HG02588 (cell line): ENCODE data around the gene CNFN.

Experiments used
- ATAC-seq: cut with Tn5 transposase; IDR thresholded peaks from one replicate; pipeline ENCODE4 v1.9.1; 2021; ENCODE audit warnings: mild to moderate bottlenecking, moderate library complexity; ENCODE audit not compliant: unreplicated experiment

Gene CNFN, protein sequence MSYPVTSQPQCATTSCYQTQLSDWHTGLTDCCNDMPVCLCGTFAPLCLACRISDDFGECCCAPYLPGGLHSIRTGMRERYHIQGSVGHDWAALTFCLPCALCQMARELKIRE

DNA sequence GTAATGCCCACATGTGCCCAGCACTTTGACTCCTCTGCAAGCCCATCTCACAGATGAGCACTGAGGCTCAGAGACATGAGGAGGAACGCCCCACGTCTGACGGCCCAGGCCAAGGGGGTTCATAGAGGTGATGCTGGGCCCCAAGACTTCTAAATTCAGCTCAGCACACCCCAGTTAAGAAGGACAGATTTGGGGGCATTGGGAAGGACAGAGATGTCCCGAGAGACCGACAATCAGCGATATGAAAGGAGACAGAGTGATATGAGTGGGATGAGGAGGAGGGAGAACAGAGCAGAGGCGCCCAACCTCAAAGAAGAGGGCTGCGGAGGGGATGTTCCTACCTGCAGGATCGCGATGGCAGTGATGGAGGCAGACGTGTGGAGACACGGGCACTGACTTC, at the start of gene CNFN:
TSS of gene CNFN (minus strand) at position 399 of the 400 bp plus-strand sequence. CDS start 1,260 bp downstream, outside the sequence.
- no peak for ATAC-seq

DNA sequence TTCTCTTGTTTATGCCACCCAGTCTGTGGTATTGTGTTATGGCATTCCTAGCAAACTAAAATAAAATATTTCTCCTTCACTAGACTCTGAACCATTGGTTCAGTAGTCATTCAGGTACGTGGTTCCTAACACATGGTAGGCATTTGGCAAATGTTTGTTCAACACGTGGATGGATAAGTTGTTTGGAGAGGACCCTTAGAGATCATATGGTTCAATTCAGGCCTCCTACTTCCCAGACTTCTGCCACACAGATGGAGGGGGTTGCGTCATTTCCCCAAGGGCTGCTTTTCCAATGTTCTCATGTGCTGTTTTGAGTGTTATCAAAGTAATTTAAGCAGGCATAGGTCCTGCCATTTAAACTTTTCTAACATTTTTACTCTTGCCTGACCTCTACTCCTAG, 45.9 kb upstream of the CNFN start:
- ATAC-seq = no peak

DNA sequence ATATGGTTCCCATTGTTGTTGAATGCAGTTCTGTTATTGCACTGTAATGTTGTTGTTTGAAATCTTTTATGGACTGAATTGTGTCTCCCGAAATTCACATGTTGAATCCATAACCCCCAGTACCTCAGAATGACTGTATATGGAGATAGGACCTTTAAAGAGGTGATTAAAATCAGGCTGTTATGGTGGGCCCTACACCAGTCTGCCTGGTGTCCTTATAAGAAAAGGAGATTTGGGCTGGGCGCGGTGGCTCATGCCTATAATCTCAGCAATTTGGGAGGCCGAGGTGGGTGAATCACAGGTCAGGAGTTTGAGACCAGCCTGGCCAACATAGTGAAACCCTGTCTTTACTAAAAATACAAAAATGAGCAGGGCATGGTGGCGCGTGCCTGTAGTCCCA, 45.2 kb upstream of the CNFN start:
- ATAC-seq = no peak

DNA sequence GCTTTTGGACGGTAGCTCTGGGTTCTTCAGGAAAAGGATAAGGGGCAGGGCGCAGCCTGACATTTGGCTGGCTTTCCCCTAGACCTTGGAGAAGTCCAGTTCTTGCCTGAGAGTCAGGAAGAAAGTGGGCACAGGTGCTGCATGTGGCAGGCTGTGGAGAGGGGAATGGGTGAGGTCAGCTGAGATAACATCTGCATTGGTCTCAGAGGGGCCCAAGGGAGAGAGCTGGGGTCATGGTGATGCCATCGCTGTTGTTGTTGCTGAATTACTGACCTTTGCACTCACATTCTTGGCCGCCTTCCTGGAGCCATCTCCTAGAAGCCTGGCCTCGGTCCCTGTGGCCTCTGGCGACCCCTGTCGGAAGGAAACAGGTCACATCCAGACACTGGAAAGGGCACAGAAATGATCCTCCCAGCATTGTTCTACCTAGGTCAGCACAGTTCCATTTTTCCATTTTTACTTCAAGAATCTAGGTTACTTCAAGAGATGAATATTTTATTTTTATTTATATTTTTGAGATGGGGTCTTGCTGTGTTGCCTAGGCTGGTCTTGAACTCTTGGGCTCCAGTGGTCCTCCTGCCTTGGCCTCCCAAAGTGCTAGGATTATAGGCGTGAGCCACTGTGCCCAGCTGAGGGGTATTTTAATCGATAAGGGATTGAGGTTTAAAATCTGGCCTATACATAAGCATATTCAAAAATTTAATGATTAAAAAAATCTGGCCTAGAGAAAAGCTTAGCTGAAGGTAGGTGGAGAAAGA, 43.6 kb upstream of the CNFN start:
- no peak for ATAC-seq

DNA sequence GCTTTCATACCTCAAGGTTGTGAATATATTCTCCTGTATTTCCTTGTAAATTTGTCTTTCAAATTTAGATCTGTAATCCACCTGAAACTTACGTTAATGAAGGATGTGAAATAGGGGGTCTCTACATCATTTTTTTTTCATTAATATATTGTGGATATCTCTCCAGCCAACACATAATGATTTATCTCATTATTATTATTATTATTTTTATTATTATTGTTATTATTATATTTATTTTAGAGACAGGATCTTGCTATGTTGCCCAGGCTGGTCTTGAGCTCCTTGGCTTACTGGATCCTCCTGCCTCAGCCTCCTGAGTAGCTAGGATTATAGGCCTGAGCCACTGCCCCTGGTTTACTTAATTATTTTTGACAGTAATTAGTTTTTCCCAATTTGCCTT, 41.4 kb upstream of the CNFN start:
- ATAC-seq = no peak

DNA sequence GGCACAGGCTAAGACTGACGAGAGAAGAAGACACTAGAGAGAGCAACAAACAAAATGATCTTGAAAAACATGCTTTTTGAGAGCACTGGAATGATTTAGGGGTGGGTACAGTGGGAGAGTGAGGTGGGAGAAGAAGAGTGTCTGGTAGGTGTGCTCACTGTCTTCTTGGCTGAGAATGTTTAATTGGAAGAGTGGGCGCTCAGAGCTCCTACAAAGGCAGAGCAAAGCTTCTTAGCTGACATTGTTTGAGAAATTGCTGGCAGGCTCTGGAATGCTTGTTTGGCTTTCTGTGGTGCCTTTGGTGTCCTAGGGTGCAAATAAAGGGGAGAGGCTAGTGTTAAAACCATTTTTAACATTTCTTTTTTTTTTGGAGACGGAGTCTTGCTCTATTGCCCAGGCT, 38.6 kb upstream of the CNFN start:
- ATAC-seq = no peak

DNA sequence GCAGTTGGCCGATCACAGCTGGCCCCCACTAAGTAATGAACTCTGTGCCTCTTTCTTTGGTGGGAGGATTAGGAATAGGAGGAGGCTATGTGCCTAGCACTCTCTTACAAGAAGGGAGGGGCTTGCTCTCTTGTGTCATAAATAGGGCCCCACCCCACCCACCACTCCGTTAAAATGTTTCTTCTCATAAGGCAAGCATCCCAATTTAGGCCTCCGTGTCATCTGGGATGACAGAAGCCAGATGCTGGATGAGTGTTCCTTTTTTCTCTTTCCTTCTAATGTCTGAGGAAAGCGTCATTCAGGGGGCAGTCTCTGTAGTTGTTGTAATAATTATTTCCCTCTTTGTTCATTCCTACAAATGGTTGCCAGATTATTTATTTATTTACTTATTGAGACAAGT, 37.2 kb upstream of the CNFN start, which contains the start of gene LIPE:
TSS of gene LIPE (minus strand) at position 76 of the 400 bp plus-strand sequence. CDS start 239 bp downstream, outside the sequence.
- no peak for ATAC-seq

DNA sequence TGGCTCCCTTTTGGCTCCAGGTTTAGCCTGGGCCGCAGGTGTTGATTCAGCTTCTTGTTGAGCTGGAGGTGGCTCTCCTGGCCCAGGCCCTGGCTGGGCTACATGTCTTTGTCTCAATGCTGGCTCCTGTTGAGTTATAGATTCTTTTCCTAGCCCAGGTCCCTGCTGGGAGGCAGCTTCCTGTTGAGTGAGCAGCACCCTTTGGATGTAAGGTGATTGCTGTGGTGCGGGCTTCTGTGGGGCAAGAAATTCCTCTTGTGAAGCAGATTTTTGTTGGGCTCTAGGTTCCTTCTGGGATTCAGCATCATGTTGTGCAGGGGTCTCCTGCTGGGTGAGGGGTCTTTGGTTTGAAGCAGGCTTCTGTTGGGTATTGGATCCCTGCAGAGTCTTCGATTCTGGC, 36.5 kb upstream of the CNFN start:
- ATAC-seq = no peak

DNA sequence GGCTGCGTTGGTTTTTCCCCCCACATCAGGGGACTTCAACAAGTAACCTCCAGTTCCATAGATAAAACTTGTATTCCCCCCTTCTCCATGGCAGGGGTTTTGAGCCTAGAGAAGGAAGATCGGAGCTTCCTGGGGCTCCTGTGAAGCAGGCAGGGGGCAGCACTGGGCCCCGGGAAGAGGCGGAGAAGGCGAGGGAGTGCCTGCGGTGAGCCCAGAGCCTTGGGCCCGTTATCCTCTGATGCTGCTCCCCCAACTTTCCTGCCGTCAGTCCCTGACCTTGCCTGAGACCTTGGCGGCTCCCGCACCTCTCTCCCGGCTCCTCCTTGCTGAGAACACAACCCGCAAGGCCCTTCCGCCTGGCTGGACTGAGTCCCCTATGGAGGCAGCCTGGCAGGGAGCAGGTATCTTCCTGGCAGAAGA, 34.6 kb upstream of the CNFN start:
- no peak for ATAC-seq

DNA sequence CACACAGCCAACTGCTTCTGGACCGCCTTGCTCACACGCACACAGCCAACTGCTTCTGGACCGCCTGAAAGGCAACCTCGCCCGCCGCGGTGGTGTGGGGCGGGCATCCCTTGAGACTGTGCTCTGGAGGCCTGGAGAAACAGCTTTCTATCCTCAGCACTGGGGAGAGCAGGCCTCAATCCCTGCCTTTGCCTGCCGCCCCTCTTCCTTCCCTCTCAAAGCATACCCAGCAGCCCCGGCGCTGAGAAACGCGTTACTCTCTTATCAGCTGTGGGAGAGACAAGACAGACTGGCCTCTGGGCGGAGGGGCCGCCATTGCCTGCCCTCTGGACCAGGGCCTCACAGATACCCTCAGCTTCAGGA, 34.2 kb upstream of the CNFN start:
- ATAC-seq = no peak

DNA sequence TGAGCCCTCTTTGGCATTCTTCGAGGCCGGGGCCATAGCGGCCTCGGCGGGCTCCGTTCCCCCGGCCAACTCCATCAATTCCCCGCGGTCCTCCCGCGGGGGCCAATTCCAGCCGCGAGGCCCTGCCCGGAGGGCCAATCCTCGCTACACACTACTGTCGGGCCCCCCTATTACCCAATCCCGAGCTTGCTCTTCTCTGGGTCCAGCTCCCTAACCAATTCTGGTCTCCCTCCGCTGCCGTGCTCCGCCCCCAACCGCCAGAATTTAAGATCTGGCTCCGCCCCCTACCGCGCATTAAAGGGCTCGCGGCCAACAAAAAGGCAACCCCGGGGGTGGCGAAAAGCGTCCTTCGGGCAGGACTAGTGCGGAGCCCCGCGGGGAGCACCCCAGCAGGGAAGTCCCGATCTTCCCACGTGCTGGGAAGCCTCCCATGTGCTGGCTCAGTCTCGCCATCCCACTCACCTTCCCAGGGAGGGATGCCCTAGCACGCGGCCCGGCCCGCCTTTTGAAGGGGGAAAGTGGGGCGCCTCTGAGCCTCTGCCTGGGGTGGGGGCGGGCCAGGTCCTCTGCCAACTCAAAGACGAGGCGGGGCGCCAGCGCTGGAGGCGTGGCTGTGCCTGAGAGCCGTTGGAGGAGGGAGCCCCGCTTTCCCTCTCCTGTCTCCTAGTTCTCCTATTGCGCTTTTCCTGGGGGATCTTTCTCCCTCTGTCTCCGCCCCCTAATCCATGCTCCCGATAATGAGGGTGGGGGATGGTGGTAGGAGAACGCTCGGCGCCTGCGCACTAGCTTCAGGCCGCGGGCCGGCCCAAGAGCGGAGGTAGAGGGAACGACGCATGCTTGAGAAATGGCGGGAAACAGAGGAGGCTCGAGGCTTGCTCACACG, 33.6 kb upstream of the CNFN start:
- ATAC-seq = peak; percentile 88

DNA sequence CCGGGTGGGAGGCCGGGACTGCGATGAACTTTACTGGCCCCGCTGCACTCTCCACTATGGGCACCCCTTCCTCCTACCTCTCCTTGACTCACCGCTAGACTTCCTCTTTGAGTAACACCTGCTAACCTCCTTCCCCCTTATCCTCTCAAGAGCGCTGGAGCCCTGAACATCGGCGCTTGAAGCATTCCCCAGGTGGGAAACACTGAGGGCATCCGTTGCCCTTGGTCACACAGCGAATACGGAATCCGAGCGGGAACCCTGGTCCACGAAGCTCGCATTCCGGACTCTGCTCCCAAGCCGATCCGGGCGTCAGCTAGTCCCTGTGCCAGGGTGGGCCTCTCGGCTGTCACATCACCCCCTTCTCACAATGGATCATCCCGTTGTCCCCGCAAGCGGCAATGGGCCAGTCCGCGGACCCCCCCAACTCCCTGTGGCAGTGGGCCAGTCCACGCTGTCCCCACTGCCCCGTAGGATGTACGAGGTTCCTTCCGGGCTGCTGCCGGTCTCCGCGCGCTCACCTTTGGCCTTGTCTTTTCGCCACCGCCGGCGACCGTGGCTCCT, 32.9 kb upstream of the CNFN start:
- peak; percentile 26 for ATAC-seq

DNA sequence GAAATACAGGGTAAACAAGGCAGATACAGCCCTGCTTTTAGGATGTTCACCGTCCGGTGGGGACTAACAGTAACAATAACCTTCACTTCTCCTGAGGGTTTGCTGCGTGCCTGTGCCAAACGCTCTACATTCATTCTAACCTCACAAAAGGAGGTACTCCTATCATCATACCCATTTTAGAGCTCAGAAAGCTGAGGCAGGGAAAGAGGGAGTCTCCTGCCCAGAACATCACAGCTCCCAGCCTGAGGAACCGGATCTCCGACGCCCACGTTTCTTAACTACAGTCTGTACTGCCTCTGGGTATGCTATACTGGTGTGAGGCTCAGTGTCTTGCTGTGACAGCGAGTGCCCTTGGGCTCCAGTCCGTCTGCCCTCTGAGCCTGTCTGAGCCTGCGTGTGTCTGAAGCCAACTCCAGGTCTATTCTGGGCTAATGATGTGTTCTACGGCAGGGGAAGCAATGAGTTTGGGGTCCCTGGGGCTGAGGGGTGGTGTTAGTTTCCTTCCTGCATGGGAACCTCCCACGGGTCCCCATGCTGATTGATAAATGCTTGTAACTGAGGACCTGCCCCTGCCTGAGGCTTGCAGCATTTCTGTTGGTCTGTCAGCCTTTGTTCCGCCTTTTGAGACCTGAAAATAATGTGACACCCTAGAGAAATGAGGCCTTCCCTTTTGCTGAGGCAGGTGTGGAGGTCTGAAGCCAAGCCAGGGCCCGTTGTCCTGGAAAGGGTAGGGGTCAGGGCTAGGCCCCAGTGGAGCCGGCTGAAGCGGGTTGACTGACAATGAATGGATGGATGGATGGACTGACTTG, 32.2 kb upstream of the CNFN start:
- ATAC-seq = no peak

DNA sequence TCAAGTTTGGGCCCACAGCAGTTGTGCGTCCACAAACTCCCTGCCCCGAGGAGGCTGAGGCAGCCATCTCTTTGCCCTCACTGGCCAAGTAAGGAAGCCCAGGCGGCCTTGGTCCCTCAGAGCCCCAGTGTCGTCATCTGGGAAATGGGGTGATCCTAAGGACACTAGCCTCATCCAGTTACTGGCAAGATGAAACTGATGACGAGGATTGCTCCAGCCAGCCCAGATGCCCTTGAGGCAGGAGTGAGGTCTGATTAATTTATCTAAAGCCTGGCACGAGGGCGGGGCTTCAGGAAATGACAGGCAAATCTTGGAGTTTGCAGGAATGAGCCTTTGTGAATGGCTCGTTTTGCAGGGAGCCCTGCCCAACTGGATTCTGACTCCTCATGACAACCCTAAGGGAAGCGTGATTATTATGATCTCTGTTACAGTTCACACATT, 31.5 kb upstream of the CNFN start:
- no peak for ATAC-seq

DNA sequence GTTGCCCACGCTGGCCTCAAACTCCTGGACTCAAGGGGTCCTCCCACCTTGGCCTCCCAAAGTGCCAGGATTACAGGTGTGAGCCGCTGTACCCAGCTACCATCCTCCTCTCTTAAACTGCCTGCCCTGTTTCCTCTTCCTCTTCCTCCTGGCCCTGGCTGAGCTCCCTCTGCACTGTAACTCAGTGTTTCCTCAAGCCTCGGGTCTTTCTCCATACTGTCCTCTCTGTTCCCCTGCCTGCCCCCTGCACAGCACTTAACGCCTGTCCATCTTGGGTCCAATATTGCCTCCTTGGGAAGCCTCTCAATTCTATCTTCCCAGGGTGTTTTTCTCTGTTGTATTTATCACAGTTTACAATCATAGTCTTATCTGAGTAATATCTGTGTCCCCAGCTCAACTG, 31.0 kb upstream of the CNFN start:
- ATAC-seq = no peak

DNA sequence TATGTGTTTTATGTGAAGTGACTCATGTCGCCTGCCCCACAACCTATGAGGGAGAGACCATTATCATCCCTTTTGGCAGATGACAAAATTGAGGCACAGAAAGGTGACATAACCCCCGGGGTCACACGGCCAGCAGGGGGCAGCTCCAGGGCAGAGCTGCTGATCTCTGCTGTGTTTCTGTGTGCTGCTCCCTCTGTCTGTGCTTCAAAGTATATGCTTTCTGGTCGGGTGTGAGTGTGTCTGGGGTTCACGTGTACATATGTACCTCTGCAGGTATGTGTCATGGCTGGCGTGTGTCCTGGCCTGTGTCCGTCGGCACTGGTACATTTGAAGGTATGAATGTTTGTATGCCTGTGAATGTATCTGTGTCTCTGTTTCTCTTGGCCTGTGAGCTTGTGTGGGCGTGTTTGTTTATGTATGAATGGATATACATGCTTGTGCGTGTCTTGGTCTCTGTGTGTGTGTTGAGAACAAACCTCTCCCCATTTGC, 30.0 kb upstream of the CNFN start:
- ATAC-seq = no peak

DNA sequence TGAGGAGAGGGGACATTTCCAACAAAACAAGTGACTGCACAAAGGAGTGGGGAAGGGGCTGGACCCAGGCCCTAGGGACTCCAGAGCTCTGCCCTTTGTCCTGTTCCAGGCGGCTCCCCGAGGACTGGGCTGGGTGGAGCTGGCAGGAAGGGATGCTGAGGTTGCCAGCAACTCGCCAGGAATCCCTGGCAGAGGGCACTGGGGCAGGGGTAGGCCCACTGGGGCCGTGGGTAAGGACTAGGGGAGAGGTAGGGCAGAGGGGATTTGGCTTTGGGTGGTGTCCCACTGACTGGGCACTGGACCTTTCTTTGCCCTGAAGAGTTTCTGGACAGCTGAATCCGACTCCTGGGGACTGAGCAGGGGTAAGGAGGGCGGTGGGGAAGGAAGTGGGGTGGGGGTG, 29.2 kb upstream of the CNFN start:
- ATAC-seq = no peak

DNA sequence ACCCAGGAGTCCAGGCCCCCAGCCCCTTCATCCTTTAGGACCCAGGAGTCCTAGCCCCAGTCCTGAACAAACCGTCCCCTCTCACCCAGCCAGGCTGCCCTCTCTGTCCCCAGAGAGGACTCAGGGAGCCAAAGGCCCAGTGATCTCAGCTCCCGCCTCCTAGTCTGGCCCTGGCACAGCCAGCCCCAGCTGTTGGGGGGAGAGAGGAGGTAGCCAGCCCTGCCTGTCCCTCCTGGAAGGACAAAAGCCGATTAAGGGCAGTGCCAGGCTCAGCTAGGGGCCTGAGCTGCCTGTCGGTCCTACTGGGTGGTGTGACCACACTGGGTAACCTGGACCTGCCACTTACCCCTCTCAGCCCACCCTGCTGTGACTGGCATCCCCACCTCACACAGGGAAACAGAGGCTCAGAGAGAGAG, 22.6 kb upstream of the CNFN start:
- no peak for ATAC-seq

DNA sequence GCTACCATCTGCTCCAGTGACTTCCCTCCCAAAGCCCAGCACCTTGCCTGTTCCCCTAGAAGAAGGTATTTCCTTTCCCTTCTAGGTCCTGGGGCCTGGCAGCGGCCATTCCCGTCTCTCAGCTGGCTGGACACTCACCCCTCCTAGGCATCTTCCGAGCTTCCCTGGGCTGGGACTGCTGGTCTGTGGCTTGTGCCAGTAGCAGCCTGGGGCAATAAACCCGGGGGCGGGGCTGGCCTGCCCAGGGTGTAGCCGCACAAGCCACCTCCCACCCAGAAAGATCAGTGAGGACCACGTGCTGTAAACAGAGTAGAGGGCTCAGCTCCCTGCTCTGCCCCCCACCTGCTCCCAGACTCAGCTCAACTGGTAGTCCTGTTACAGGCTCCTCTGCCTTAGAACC, 22.1 kb upstream of the CNFN start:
- no peak for ATAC-seq

DNA sequence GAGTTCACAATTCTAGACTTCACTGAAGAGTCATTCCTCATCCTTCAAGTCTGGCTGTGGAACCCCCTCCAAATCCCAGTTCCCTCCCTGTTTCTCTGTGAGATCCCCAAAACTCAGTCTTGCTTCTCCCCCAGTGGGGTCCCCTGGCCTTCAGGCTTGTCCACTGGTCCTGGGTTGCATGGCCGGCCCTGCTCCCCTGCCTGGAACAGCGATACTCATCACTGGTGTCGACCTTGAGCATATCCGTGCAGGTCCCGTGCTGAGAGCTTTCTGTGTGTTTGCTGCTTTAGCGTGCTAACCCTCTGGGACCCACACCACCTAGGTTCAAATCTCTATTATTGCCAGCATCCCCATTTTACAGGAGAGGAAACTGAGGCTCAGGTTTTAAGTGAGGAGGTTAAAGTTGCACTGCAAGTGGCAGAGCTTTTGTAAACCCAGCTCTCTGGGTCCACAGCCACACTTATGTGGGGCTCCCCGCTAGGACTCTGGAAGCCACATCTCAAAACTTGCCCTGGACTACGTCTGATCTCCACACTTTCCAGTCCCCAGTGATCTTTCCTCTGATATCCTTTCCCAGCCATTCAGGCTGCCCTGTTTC, 21.6 kb upstream of the CNFN start:
- ATAC-seq = no peak
